Measurements from ENCODE around the gene FAM174B. TPM values are rescaled to one million over a fixed set of nuclear protein-coding genes. Genes with fewer than 3 reads are reported as not detected.

FAM174B gene
- total RNA-seq, 2 donors from 2014 or later, result 9.9 to 15.6 TPM

GRCh38 chr15:92584105-92584504 lies 71.5 kb downstream of the FAM174B start:
- no peak for DNase-seq
- peak in 1 of 2 donors; percentile 56 for ATAC-seq
- intact Hi-C loops (cut with DNase I), result loop anchor here in 1 of 2 donors (10.0 kb wide), 1 partner anchor 61 kb away; no protein-coding TSS in a partner anchor

GRCh38 chr15:92583096-92584034 lies 72.2 kb downstream of the FAM174B start:
- no peak for ATAC-seq
- DNase-seq, result no peak
- intact Hi-C loops (cut with DNase I), result loop anchor here in 1 of 2 donors (10.0 kb wide), 1 partner anchor 61 kb away; no protein-coding TSS in a partner anchor

DNA sequence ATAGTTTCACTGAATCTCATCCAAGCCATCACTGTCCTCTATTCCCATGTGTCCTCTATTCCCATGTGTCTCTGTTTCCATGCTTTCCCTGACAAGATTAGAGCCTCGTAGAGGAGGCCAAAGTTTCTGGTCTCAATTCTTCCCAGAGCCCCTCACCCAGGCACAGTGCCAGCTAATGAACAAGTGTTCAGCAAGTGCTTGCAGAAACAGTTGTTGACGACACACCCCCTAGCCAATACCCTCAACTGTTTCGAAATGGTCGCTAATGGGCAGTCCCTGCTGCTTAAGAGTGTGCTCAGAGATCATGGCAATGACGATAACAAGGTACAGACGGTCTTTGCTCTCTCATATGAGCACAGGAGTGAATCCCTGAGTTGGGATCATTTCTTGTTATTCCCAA lies 73.4 kb downstream of the FAM174B start:
- intact Hi-C loops (cut with DNase I), result loop anchor here in 1 of 2 donors (10.0 kb wide), 1 partner anchor 63 kb away; no protein-coding TSS in a partner anchor
- DNase-seq (no peak), ATAC-seq (no peak)

DNA sequence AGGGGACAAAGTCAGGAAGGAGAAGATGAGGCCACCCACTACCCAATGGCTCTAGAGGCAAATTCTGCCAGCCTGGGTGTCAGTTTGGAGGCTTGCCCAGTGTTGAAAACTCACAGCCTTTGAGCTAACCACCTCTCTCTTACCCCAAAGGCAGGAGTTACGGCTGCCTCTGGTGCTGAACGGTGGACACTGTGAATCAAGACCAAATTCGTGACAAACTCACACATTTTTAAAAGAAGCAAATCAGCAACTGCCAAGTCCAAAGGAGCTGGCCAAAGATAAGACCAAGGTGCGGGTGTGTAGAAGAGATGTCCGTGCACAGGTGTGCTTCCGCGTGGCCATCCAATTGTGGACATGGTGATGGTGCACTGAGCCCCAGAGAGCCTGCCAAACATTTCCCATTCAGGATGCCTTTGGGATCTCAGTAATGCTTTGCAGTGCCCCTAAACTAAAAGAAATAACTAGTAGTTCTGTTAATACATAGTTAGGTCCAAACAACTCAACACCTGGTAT lies 74.6 kb downstream of the FAM174B start:
- intact Hi-C loops (cut with DNase I), result loop anchor here in 1 of 2 donors (10.0 kb wide), 1 partner anchor 64 kb away; no protein-coding TSS in a partner anchor
- ATAC-seq (no peak), DNase-seq (no peak)

- intact Hi-C loops (cut with DNase I), result loop anchor here in 1 of 2 donors (10.0 kb wide), 1 partner anchor 64 kb away; no protein-coding TSS in a partner anchor
- DNase-seq, result no peak
Measured at GRCh38 chr15:92580521-92580920, 75.1 kb downstream of the FAM174B start.

GRCh38 chr15:92579931-92580470 lies 75.6 kb downstream of the FAM174B start:
- intact Hi-C loops (cut with DNase I), result loop anchor here in 1 of 2 donors (10.0 kb wide), 1 partner anchor 65 kb away; no protein-coding TSS in a partner anchor
- DNase-seq (no peak), ATAC-seq (no peak)

More at GRCh38 chr15:92580521-92580920, 75.1 kb downstream of the FAM174B start:
- ATAC-seq, result no peak

- no peak for DNase-seq
- ATAC-seq, result no peak
- intact Hi-C loops (cut with DNase I), result no loop called here
Measured at GRCh38 chr15:92579486-92579885, 76.1 kb downstream of the FAM174B start.

DNA sequence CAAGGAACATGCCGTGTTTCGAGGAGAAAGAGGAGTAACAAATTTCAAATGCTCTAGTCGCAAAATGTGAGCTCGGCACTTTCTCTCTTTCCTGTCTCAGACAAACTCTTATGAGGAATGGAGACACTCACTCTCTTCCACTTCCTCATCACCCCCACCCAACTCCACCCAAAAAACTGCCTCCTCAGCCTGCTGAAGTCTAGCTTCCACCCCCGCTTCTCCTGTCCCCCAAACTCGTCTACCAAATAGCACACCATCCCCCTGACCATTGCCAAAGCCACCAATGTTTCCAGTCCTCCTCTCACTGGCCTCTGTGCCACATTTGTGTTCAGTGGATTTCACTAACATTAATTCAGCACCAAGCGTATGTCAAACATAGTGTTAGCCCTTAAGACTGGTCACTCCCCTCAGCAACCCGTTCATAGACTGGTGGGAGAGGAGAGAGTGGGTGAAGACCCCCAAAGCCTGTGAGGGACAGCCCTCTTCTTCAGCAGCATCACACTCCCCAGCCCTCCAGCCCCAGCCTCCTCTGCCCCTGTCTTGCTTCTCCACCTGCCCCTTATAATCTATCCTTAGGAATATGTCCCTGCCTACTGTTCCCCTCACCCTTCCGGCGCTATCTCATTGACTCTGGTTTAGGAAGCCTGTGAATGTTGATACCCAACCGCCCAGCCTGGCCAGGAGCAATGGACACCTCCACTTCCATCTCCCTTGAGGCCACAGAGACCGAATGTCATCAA lies 77.3 kb downstream of the FAM174B start:
- no peak for DNase-seq
- intact Hi-C loops (cut with DNase I), result no loop called here

GRCh38 chr15:92576597-92577200 lies 78.9 kb downstream of the FAM174B start:
- DNase-seq, result no peak

More for the DNA sequence above, 77.3 kb downstream of the FAM174B start:
- ATAC-seq, result no peak

DNA sequence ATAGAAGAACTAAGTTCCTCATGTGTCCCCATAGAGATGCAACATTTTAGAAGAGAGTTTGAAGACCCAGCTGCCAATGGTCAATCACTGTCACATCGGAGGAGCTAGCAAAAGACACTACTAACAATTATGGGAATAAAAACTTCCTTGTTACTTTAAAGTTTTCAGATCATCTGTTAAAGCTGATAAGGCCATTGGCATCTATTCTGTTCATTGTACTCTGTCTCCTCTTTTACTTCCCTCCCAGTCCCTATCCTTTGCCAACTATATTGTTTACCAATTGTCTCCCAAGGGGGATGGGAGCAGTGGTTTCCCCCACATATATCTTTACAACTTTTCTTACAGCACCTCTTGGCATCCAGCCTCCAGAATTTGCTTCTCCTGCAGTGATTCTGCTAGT lies 81.0 kb downstream of the FAM174B start:
- intact Hi-C loops (cut with DNase I), result no loop called here
- DNase-seq (no peak), ATAC-seq (no peak)

More at GRCh38 chr15:92576597-92577200, 78.9 kb downstream of the FAM174B start:
- no peak for ATAC-seq
- intact Hi-C loops (cut with DNase I), result no loop called here

GRCh38 chr15:92574161-92574560 lies 81.4 kb downstream of the FAM174B start:
- intact Hi-C loops (cut with DNase I), result no loop called here
- ATAC-seq (no peak), DNase-seq (no peak)

- ATAC-seq (no peak), DNase-seq (no peak)
- intact Hi-C loops (cut with DNase I), result no loop called here
Measured at GRCh38 chr15:92571824-92572223, 83.8 kb downstream of the FAM174B start.

DNA sequence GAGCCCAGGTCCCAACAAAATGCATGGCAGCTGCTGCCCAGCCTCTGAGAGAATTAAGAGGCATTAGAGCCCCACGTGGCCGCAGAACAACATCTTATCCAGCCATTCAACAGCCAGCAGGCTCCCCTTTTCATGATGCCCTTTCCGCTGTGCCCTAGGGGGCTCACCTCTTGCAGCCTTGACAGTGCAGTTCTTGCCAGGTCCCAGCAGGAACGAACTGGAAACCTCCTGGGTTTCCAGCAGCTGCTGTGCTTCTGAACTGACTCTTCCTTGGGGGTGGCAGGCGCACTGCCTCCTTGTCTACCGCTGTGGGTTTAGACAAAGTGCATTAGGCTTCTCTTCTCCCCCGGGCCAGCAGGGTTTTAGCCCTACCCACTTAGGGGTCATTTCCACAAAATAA lies 85.2 kb downstream of the FAM174B start:
- no peak for ATAC-seq
- DNase-seq, result no peak
- intact Hi-C loops (cut with DNase I), result no loop called here

DNA sequence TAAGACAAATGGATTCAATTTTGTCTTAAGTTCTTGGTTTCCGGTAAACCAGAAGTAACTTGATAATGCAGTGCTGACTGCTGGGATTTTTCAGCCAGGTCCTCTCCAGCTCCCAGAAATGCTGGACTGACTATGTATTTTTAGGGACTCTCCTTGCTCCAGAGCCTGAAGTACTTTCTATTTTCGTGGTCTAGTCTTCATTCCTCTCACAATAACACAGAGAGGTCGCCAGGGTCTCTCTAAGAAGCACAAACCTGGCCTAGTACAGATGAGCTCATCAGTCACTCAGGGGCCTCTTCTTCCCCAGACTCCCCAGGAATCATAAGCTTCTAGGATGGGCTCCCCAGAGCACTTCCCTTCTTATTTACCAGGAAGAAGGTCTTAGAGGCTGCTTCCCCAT lies 85.8 kb downstream of the FAM174B start:
- DNase-seq (no peak), ATAC-seq (peak; percentile 27 to 69)
- intact Hi-C loops (cut with DNase I), result no loop called here

Other genes starting within 250 kb of the FAM174B start
- gene CHD2, start 244.5 kb upstream of the FAM174B start, total RNA-seq, result 10 to 100 TPM; 59.8 to 63.2 TPM